ENCODE data around the gene ADAM15. TPM values are rescaled to one million over a fixed set of nuclear protein-coding genes. Genes with fewer than 3 reads are reported as not detected.

Gene ADAM15
- total and polyA plus RNA-seq, 2 of the 8 experiments (the other 6 are each of a cell fraction or from before 2014, with no cell fraction given), result 32.9 to 37.6 TPM

- no peak overlapping the region for H2BK12ac ChIP-seq (ENCODE audit: low read depth, low read length)
- H3K4me3 ChIP-seq (ENCODE audit: extremely low read depth in 1 of 4, insufficient read depth in 2 of 4, low read depth in 3 of 4, low read length in 4 of 4), result no peak overlapping the region
- no peak overlapping the region for H2BK15ac ChIP-seq (ENCODE audit: low read length)
- H2BK5ac ChIP-seq (ENCODE audit: low read depth, low read length), result no peak overlapping the region
- no peak overlapping the region for H4K91ac ChIP-seq (replicated peaks; ENCODE audit: insufficient read length, low read length)
- no peak overlapping the region for H3K56ac ChIP-seq (replicated peaks; ENCODE audit: insufficient read length, low read depth, low read length)
- 82% methylated on average over 8 of the region's 8 CpGs; no CpG with 5 or more reads in 1 of the 2 experiments for WGBS, 2 experiments (ENCODE audit: extremely low coverage in 1 of 2, insufficient coverage in 1 of 2, insufficient read length in 1 of 2, insufficient replicate concordance in 2 of 2, low coverage in 1 of 2, low lambda C conversion rate in 2 of 2, missing lambda C conversion rate in 1 of 2)
- no peak overlapping the region for H3K9ac ChIP-seq (replicated peaks in 1 of 4; ENCODE audit: extremely low read depth in 1 of 4, low read depth in 3 of 4, low read length in 3 of 4)
- no peak overlapping the region for H3K4ac ChIP-seq (replicated peaks; ENCODE audit: insufficient read length, low read depth, low read length)
- H4K20me1 ChIP-seq (replicated peaks in 1 of 2; ENCODE audit: control insufficient read depth in 1 of 2, insufficient read depth in 2 of 2, low read length in 2 of 2), result peaks cover 2 to 9% of the 10 kb centered on the region in 2 experiments
- H3K27ac ChIP-seq (ENCODE audit: low read depth, low read length), result no peak overlapping the region
- no peak overlapping the region for H2AFZ ChIP-seq (ENCODE audit: low read length)
- no peaks in the 10 kb centered on the region for H3K79me1 ChIP-seq (ENCODE audit: low read depth, low read length)
- peaks cover 0 to 11% (median 3%) of the 10 kb centered on the region in 4 experiments; a peak in 5 of 7 replicates for H3K4me1 ChIP-seq (replicated peaks in 1 of 4; ENCODE audit: control insufficient read depth in 3 of 4, insufficient read depth in 4 of 4, low read length in 3 of 4)
- no peak overlapping the region for H2BK20ac ChIP-seq (ENCODE audit: low read length)
- FAIRE-seq (no peak), DNase-seq (ENCODE audit: low read depth in 1 of 2, low spot score in 2 of 2) (no peak)
- no peak overlapping the region for H3K23ac ChIP-seq (ENCODE audit: insufficient read length)
- ChIA-PET POLR2A (ENCODE audit: partially characterized antibody) (interaction anchor here (0.7 to 1.4 kb wide), 3 partner anchors 9 to 85 kb away, joined by 3 to 4 read pairs (median 4); no protein-coding TSS in a partner anchor), CTCF (ENCODE audit: partially characterized antibody) (interaction anchor here (1.2 to 33.9 kb wide), 13 partner anchors 4 to 193 kb away, joined by 3 to 907 read pairs (median 7); partner anchors contain the start of genes ADAM15, EFNA3, EFNA4 and LENEP)
- H2AK5ac ChIP-seq (ENCODE audit: low read depth, low read length), result no peak overlapping the region
- H4K8ac ChIP-seq (ENCODE audit: extremely low read depth, insufficient read depth, low read length), result no peak overlapping the region
- no peak overlapping the region for H3K4me2 ChIP-seq (ENCODE audit: insufficient read depth in 1 of 2, low read depth in 2 of 2, low read length in 2 of 2)
- peaks cover 0 to 3% (median 0%) of the 10 kb centered on the region in 4 experiments; a peak in 2 of 8 replicates for H3K36me3 ChIP-seq (ENCODE audit: control insufficient read depth in 2 of 4, insufficient read depth in 4 of 4, low read length in 3 of 4)
- H4K5ac ChIP-seq (ENCODE audit: insufficient read length, low read depth, low read length), result no peak overlapping the region
- peaks cover 1% of the 10 kb centered on the region; the same call in 1 of the 2 replicates for H3K23me2 ChIP-seq (ENCODE audit: low read depth, low read length)
- H3K27me3 ChIP-seq (replicated peaks in 1 of 4; ENCODE audit: control insufficient read depth in 3 of 4, extremely low read depth in 1 of 4, insufficient read depth in 3 of 4, low read length in 3 of 4), result peaks cover 0 to 11% (median 9%) of the 10 kb centered on the region in 4 experiments; a peak in 5 of 7 replicates
- H2BK120ac ChIP-seq (replicated peaks; ENCODE audit: low read depth, low read length), result no peak overlapping the region
- no peak overlapping the region for H3K18ac ChIP-seq (ENCODE audit: extremely low read depth, low read length)
- no peaks in the 10 kb centered on the region for H3K9me3 ChIP-seq (ENCODE audit: insufficient read depth in 2 of 2, low read depth in 1 of 2, low read length in 1 of 2)
- H3K79me2 ChIP-seq (ENCODE audit: control insufficient read depth in 1 of 2, insufficient read depth in 2 of 2, low read length in 2 of 2), result no peaks in the 10 kb centered on the region
- no peak overlapping the region for H3K14ac ChIP-seq (ENCODE audit: insufficient read length)
- TF ChIP-seq CTBP2 (IDR thresholded peaks at IDR 0.05; ENCODE audit: borderline replicate concordance, insufficient read depth, insufficient read length, low read length) (no peak), NRF1 (IDR thresholded peaks at IDR 0.05; ENCODE audit: low read depth, low read length) (no peak), RFX5 (IDR thresholded peaks at IDR 0.05; ENCODE audit: borderline replicate concordance, low read depth, low read length) (no peak), E2F6 (IDR thresholded peaks at IDR 0.05) (no peak), RAD21 (IDR thresholded peaks at IDR 0.05 in 1 of 2, conservative IDR thresholded peaks at IDR 0.05 in 1 of 2; ENCODE audit: low read depth in 2 of 2, low read length in 2 of 2) (no peak), CREB1 (IDR thresholded peaks at IDR 0.05) (no peak), GABPA (IDR thresholded peaks at IDR 0.05; ENCODE audit: borderline replicate concordance, insufficient read depth, low read length) (no peak), EGR1 (IDR thresholded peaks at IDR 0.05; ENCODE audit: borderline replicate concordance, low read depth, low read length) (no peak), POLR2A (IDR thresholded peaks at IDR 0.05; ENCODE audit: control extremely low read depth in 1 of 2, low read depth in 2 of 2, low read length in 2 of 2) (no peak), HDAC6 (IDR thresholded peaks at IDR 0.05; ENCODE audit: low read depth, low read length) (no peak), EZH2 (IDR thresholded peaks at IDR 0.05; ENCODE audit: low read depth, low read length, severe bottlenecking) (no peak), SIN3A (conservative IDR thresholded peaks at IDR 0.05 in 1 of 2, IDR thresholded peaks at IDR 0.05 in 1 of 2; ENCODE audit: low read depth in 1 of 2, low read length in 2 of 2) (no peak), CBX5 (IDR thresholded peaks at IDR 0.05; ENCODE audit: low read depth, low read length) (no peak)
Observed at GRCh38 chr1:155057104-155057503, 6.0 kb downstream of the ADAM15 start.

All from H1 (cell line).